ENCODE measurements around the gene MAPK9.
A peak's percentile ranks its signal among the peaks of the same experiment; 100 is the strongest.
"Not testable (repeated sequence)": the region's sequence is repeated elsewhere in the genome, so short reads cannot be mapped to it uniquely, and the experiment has no call there.

MAPK9 gene

GRCh38 chr5:180326989-180327565 lies 35.2 kb upstream of the MAPK9 start:
- DNase-seq (ENCODE audit: low read depth in 1 of 2, low spot score in 1 of 2), result no peak

GRCh38 chr5:180324601-180324950 lies 32.7 kb upstream of the MAPK9 start:
- DNase-seq (ENCODE audit: low read depth in 1 of 2, low spot score in 1 of 2), result no peak

GRCh38 chr5:180323941-180324600 lies 32.2 kb upstream of the MAPK9 start:
- no peak for DNase-seq (ENCODE audit: low read depth in 1 of 2, low spot score in 1 of 2)

GRCh38 chr5:180323160-180323559 lies 31.3 kb upstream of the MAPK9 start:
- DNase-seq (ENCODE audit: low read depth in 1 of 2, low spot score in 1 of 2), result no peak

GRCh38 chr5:180318456-180319089 lies 26.7 kb upstream of the MAPK9 start:
- DNase-seq (ENCODE audit: low read depth in 1 of 2, low spot score in 1 of 2), result no peak

- DNase-seq (ENCODE audit: low read depth in 1 of 2, low spot score in 1 of 2), result no peak
These were observed 24.7 kb upstream of the MAPK9 start for GRCh38 chr5:180316586-180316985.

GRCh38 chr5:180315762-180316212 lies 23.9 kb upstream of the MAPK9 start:
- peak; percentile 47 to 72 for DNase-seq (ENCODE audit: low read depth in 1 of 2, low spot score in 1 of 2)

- DNase-seq (ENCODE audit: low read depth in 1 of 2, low spot score in 1 of 2), result peak in 1 of 2 donors; percentile 46
These were observed 22.0 kb upstream of the MAPK9 start for GRCh38 chr5:180313677-180314505.

- no peak for DNase-seq (ENCODE audit: low read depth in 1 of 2, low spot score in 1 of 2)
These were observed 19.3 kb upstream of the MAPK9 start for GRCh38 chr5:180311216-180311615.

GRCh38 chr5:180306796-180307195 lies 14.9 kb upstream of the MAPK9 start:
- DNase-seq (ENCODE audit: low read depth in 1 of 2, low spot score in 1 of 2), result no peak

GRCh38 chr5:180305481-180305880 lies 13.6 kb upstream of the MAPK9 start:
- DNase-seq (ENCODE audit: low read depth in 1 of 2, low spot score in 1 of 2), result no peak

GRCh38 chr5:180304431-180305375 lies 12.8 kb upstream of the MAPK9 start:
- DNase-seq (ENCODE audit: low read depth in 1 of 2, low spot score in 1 of 2), result no peak

- DNase-seq (ENCODE audit: low read depth in 1 of 2, low spot score in 1 of 2), result no peak
These were observed 12.1 kb upstream of the MAPK9 start for GRCh38 chr5:180304016-180304292.

- DNase-seq (ENCODE audit: low read depth in 1 of 2, low spot score in 1 of 2), result no peak
These were observed 11.5 kb upstream of the MAPK9 start for GRCh38 chr5:180303226-180304015.

GRCh38 chr5:180302256-180302655 lies 10.4 kb upstream of the MAPK9 start:
- DNase-seq (ENCODE audit: low read depth in 1 of 2, low spot score in 1 of 2), result no peak

- no peak for DNase-seq (ENCODE audit: low read depth in 1 of 2, low spot score in 1 of 2)
These were observed 9.4 kb upstream of the MAPK9 start for GRCh38 chr5:180301253-180301652.

GRCh38 chr5:180299526-180299925 lies 7.6 kb upstream of the MAPK9 start:
- no peak for DNase-seq (ENCODE audit: low read depth in 1 of 2, low spot score in 1 of 2)

- not testable (repeated sequence) for DNase-seq (ENCODE audit: low read depth in 1 of 2, low spot score in 1 of 2)
These were observed 7.1 kb upstream of the MAPK9 start for GRCh38 chr5:180299014-180299413.

- DNase-seq (ENCODE audit: low read depth in 1 of 2, low spot score in 1 of 2), result no peak
These were observed 5.9 kb upstream of the MAPK9 start for GRCh38 chr5:180297587-180298282.

Data from activated CD4-positive, alpha-beta T cell treated with anti-CD3 and anti-CD28 coated beads, Interleukin-2, amount 50 U/mL, for 24 hours (primary cell).